HL-60 (cell line): ENCODE measurements around the gene MRPL17.
"Not testable (repeated sequence)": the region's sequence is repeated elsewhere in the genome, so short reads cannot be mapped to it uniquely, and the experiment has no call there.

ENCODE experiments used
- CTCF ChIP-seq: IDR thresholded peaks from one replicate; pipeline ENCODE4 v1.5.1; 2011; ENCODE audit warnings: low read length, control low read depth, inconsistent platforms; ENCODE audit not compliant: insufficient read depth
- GABPA ChIP-seq: IDR thresholded peaks from 2 replicates; pipeline ENCODE4 v1.6.1; 2012; ENCODE audit warnings: low read depth
- REST ChIP-seq: IDR thresholded peaks from 2 replicates; pipeline ENCODE4 v1.6.1; 2012; ENCODE audit warnings: low read depth; ENCODE audit not compliant: insufficient replicate concordance
- SPI1 ChIP-seq: IDR thresholded peaks from 2 replicates; pipeline ENCODE4 v1.6.1; 2012; ENCODE audit warnings: low read depth, mild to moderate bottlenecking, borderline replicate concordance

GRCh38 chr11:6684068-6684467, 928 bp upstream of the MRPL17 start:
- not testable (repeated sequence) for TF ChIP-seq CTCF, REST, GABPA, SPI1
